Loucy (cell line): ENCODE measurements around the gene MLYCD.

Experiments used
- H2AFZ ChIP-seq: fragments of 200-600 bp; sonication (generic); 2 replicates; pipeline ENCODE4 v1.6.0; 2016; ENCODE audit warnings: antibody characterized with exemption, mild to moderate bottlenecking, low read length, moderate library complexity
- H3F3A ChIP-seq: fragments of 200-600 bp; 2 replicates; pipeline ENCODE4 v1.6.0; 2016; ENCODE audit warnings: antibody characterized with exemption, low read depth, mild to moderate bottlenecking
- H3K27me3 ChIP-seq: fragments of 200-600 bp; sonication (generic); 2 replicates; pipeline ENCODE4 v1.6.1; 2014; ENCODE audit warnings: low read length, mild to moderate bottlenecking; ENCODE audit not compliant: insufficient read depth, poor library complexity, severe bottlenecking
- H3K36me3 ChIP-seq: fragments of 200-600 bp; sonication (generic); 2 replicates; pipeline ENCODE4 v1.6.1; 2016; ENCODE audit warnings: low read length; ENCODE audit not compliant: insufficient read depth
- H3K4me1 ChIP-seq: fragments of 200-600 bp; sonication (generic); 2 replicates; pipeline ENCODE4 v1.5.1; 2014; ENCODE audit warnings: low read length, mild to moderate bottlenecking; ENCODE audit not compliant: insufficient read depth, poor library complexity, severe bottlenecking
- H3K4me2 ChIP-seq: fragments of 200-600 bp; sonication (generic); 2 replicates; pipeline ENCODE4 v1.6.0; 2014; ENCODE audit warnings: antibody characterized with exemption, low read length, low read depth, mild to moderate bottlenecking; ENCODE audit not compliant: poor library complexity, severe bottlenecking
- H3K4me3 ChIP-seq: fragments of 200-600 bp; sonication (generic); 2 replicates; pipeline ENCODE4 v1.5.1; 2014; ENCODE audit warnings: low read length, mild to moderate bottlenecking, mixed read lengths; ENCODE audit not compliant: poor library complexity, severe bottlenecking
- H3K79me2 ChIP-seq: fragments of 200-600 bp; sonication (generic); 2 replicates; pipeline ENCODE4 v1.6.1; 2014; ENCODE audit warnings: low read length; ENCODE audit not compliant: insufficient read depth
- H3K9ac ChIP-seq: fragments of 200-600 bp; sonication (generic); 2 replicates; pipeline ENCODE4 v1.6.0; 2014; ENCODE audit warnings: mild to moderate bottlenecking, low read depth, low read length, moderate library complexity; ENCODE audit not compliant: poor library complexity, severe bottlenecking
- H3K9me2 ChIP-seq: fragments of 200-600 bp; sonication (generic); replicated peaks from 2 replicates; pipeline ENCODE4 v1.6.1; 2016; ENCODE audit warnings: low read depth, low read length, mixed read lengths
- H3K9me3 ChIP-seq: fragments of 200-600 bp; sonication (generic); 2 replicates; pipeline ENCODE4 v1.6.1; 2014; ENCODE audit warnings: mild to moderate bottlenecking, antibody characterized with exemption, low read length, low read depth; ENCODE audit not compliant: insufficient read depth
- H4K20me1 ChIP-seq: fragments of 200-600 bp; sonication (generic); 2 replicates; pipeline ENCODE4 v1.6.0; 2014; ENCODE audit warnings: antibody characterized with exemption, low read length, mild to moderate bottlenecking; ENCODE audit not compliant: insufficient read depth, poor library complexity, severe bottlenecking
- CTCF ChIP-seq: fragments of 200-600 bp; sonication (generic); conservative IDR thresholded peaks from 2 replicates; pipeline ENCODE4 v1.5.1; 2014; ENCODE audit warnings: mild to moderate bottlenecking, antibody characterized with exemption, low read length
- EZH2phosphoT487 ChIP-seq: fragments of 200-600 bp; IDR thresholded peaks from 2 replicates; pipeline ENCODE4 v1.6.1; 2018; ENCODE audit warnings: antibody characterized with exemption, mild to moderate bottlenecking, moderate library complexity, borderline replicate concordance

The MLYCD gene

GRCh38 chr16:83900571-83900970 lies 1.7 kb downstream of the MLYCD start:
- no peaks in the 10 kb centered on the region for H3K36me3 ChIP-seq
- no peaks in the 10 kb centered on the region for H3F3A ChIP-seq
- peak overlapping the region; percentile 98 for H3K4me2 ChIP-seq
- peak overlapping the region; percentile 94 for H3K4me3 ChIP-seq
- peaks cover 23% of the 10 kb centered on the region for H4K20me1 ChIP-seq
- no peak for TF ChIP-seq CTCF
- no peak for TF ChIP-seq EZH2phosphoT487
- no peak overlapping the region for H2AFZ ChIP-seq
- no peaks in the 10 kb centered on the region for H3K9me3 ChIP-seq
- H3K79me2 ChIP-seq: peaks cover 30% of the 10 kb centered on the region
- no peaks in the 10 kb centered on the region for H3K9me2 ChIP-seq
- H3K9ac ChIP-seq: peak overlapping the region; percentile 80
- H3K27me3 ChIP-seq: no peaks in the 10 kb centered on the region
- H3K4me1 ChIP-seq: peaks cover 34% of the 10 kb centered on the region

- H3F3A ChIP-seq: no peaks in the 10 kb centered on the region
- peak overlapping the region; percentile 98 for H3K4me2 ChIP-seq
- H2AFZ ChIP-seq: no peak overlapping the region
- H3K9ac ChIP-seq: no peak overlapping the region
- peak overlapping the region; percentile 94 for H3K4me3 ChIP-seq
- TF ChIP-seq CTCF (no peak), EZH2phosphoT487 (no peak)
- H3K9me2 ChIP-seq: no peaks in the 10 kb centered on the region
- no peaks in the 10 kb centered on the region for H3K36me3 ChIP-seq
- H3K27me3 ChIP-seq: no peaks in the 10 kb centered on the region
- H3K79me2 ChIP-seq: peaks cover 30% of the 10 kb centered on the region
- H3K9me3 ChIP-seq: no peaks in the 10 kb centered on the region
- H4K20me1 ChIP-seq: peaks cover 23% of the 10 kb centered on the region
- H3K4me1 ChIP-seq: peaks cover 34% of the 10 kb centered on the region
These were observed 2.2 kb downstream of the MLYCD start for GRCh38 chr16:83901101-83901500.

- TF ChIP-seq EZH2phosphoT487: no peak
- TF ChIP-seq CTCF: no peak
- H2AFZ ChIP-seq: no peak overlapping the region
- peaks cover 19% of the 10 kb centered on the region for H3K4me1 ChIP-seq
- no peak overlapping the region for H3K4me3 ChIP-seq
- H3K9ac ChIP-seq: no peak overlapping the region
- H3K79me2 ChIP-seq: peaks cover 30% of the 10 kb centered on the region
- no peaks in the 10 kb centered on the region for H3F3A ChIP-seq
- H3K9me3 ChIP-seq: no peaks in the 10 kb centered on the region
- peaks cover 7% of the 10 kb centered on the region; the same call in 1 of the 2 replicates for H3K36me3 ChIP-seq
- no peak overlapping the region for H3K4me2 ChIP-seq
- H4K20me1 ChIP-seq: peaks cover 23% of the 10 kb centered on the region
- no peaks in the 10 kb centered on the region for H3K9me2 ChIP-seq
- H3K27me3 ChIP-seq: no peaks in the 10 kb centered on the region
These were observed 4.8 kb downstream of the MLYCD start for GRCh38 chr16:83903751-83904150.
